ENCODE results near the gene NR6A1. TPM values are rescaled to one million over a fixed set of nuclear protein-coding genes. Genes with fewer than 3 reads are reported as not detected.

NR6A1 gene
- total RNA-seq, 4 donors from 2014 or later: 9.7 to 14.6 (median 12.5) TPM

DNA sequence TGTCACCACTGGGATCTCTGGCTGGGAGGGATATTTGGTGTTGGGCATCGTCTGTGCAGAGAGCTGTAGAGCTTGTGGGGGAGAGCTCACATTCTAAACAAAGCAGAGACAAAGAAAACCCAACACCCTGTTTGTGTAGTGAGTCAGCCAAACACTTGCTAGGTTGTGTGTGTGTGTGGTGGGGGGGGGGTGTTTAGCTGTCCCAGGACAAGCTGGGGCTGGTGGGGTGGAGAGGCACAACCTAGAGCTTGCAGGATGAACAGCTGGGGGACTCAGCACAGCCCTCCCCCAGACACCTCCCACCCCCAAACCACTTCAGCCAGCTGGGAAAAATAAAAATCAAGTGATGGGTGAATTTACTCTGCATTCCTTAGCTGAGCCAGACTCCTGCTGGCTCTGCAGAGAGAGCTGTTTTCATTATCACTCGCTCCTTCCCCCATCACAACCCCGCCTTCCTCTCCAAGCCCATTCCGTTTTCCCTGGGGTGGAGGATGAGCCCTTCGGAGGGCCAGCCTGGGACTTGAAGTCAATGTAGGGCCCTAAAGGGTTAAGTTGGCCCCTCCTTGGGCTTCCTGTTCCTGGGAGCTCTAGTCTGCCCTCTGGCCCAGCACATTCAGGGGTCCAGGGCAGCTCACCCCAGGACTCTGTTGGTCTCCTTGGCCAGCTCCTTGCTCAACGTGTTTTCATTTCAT, 8.4 kb upstream of the NR6A1 start:
- Histone ChIP-seq H3K27ac (peak overlapping the region; percentile 66 to 85 (median 80)), H3K9me3 (no peaks in the 10 kb centered on the region), H3K4me3 (peak overlapping the region in 1 of 4 donors; percentile 8), H3K27me3 (peaks cover 26% of the 10 kb centered on the region), H3K36me3 (no peaks in the 10 kb centered on the region), H3K4me1 (peaks cover 3 to 38% (median 20%) of the 10 kb centered on the region in 4 donors)
- in situ Hi-C loops (cut with MboI; ENCODE audit: low pct_ligation_motif_present in 1 of 4, low pct_unique_long_range_greater_than_20kb in 1 of 4, low sequenced_read_pairs in 3 of 4): loop anchor here (5.0 to 25.0 kb wide), 4 partner anchors 73 to 595 kb away; partner anchors contain the start of genes SCAI (in 3 of the 4) and WDR38 (in 1 of the 4)
- intact Hi-C loops (cut with DNase I; ENCODE audit: low total_unique reads): loop anchor here (10.0 kb wide), 1 partner anchor 1035 kb away; no protein-coding TSS in a partner anchor
- WGBS, 2 donors (ENCODE audit: low coverage in 1 of 2): 14 to 38% methylated on average over 1 to 6 of the region's 6 CpGs
- TF ChIP-seq EP300 (IDR thresholded peaks at IDR 0.05; ENCODE audit: low read depth): no peak
- TF ChIP-seq POLR2A (IDR thresholded peaks at IDR 0.05): no peak
- TF ChIP-seq POLR2AphosphoS5 (IDR thresholded peaks at IDR 0.05): no peak
- TF ChIP-seq CTCF (IDR thresholded peaks at IDR 0.05): no peak
- no peak for DNase-seq

DNA sequence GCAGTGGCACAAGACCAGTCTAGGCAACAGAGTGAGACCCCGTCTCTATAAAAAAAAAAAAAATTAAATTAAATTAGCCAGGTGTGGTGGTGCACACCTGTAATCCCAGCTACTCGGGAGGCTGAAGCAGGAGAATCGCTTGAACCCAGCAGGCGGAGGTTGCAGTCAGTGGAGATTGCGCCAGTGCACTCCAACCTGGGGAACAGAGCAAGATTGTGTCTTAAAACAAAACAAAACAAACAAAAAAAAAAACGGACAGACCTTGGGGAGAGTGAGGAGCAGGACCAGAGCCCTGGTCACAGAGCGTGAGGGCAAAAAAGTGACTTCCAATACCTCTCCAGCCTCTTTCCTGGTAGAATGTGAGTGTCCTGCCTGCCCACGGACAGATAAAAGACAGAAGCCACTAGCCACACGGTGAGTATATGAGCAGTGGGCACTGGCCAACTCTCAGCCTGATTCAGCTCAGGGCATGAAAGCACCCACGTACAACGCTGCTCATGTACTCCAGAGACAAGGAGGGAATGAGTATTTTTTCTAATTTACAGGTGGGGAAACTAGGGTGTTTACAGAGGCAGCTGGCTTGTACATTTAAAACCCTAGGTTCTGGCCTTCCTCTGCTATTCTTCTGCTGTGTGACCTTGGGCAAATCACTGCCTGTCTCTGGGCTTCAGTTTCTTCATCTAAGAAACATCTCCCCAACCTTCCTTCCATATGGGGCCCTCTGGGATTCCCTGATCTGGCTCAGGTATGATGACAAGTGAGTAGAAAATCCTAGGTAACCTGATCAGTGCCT, 7.7 kb upstream of the NR6A1 start:
- no peaks in the 10 kb centered on the region for H3K36me3 ChIP-seq
- H3K27me3 ChIP-seq: peaks cover 26% of the 10 kb centered on the region
- WGBS, 2 donors (ENCODE audit: low coverage in 1 of 2): 73% methylated on average over 7 to 11 of the region's 11 CpGs
- no peak for DNase-seq
- peak overlapping the region; percentile 51 to 85 (median 80) for H3K27ac ChIP-seq
- intact Hi-C loops (cut with DNase I; ENCODE audit: low total_unique reads): loop anchor here (10.0 kb wide), 1 partner anchor 1036 kb away; no protein-coding TSS in a partner anchor
- peaks cover 3 to 36% (median 20%) of the 10 kb centered on the region in 4 donors for H3K4me1 ChIP-seq
- no peak overlapping the region for H3K4me3 ChIP-seq
- TF ChIP-seq POLR2AphosphoS5 (IDR thresholded peaks at IDR 0.05): no peak
- no peak for TF ChIP-seq EP300 (IDR thresholded peaks at IDR 0.05; ENCODE audit: low read depth)
- TF ChIP-seq CTCF (IDR thresholded peaks at IDR 0.05): no peak
- no peak for TF ChIP-seq POLR2A (IDR thresholded peaks at IDR 0.05)
- H3K9me3 ChIP-seq: no peaks in the 10 kb centered on the region
- in situ Hi-C loops (cut with MboI; ENCODE audit: low pct_ligation_motif_present in 1 of 4, low pct_unique_long_range_greater_than_20kb in 1 of 4, low sequenced_read_pairs in 3 of 4): loop anchor here (5.0 to 25.0 kb wide), 4 partner anchors 74 to 596 kb away; partner anchors contain the start of genes SCAI (in 3 of the 4) and WDR38 (in 1 of the 4)

GRCh38 chr9:124776954-124777648, 6.0 kb upstream of the NR6A1 start, which contains the start of gene OLFML2A:
OLFML2A (plus strand) TSS chr9:124777133; CDS start chr9:124777271, 138 bp downstream.
- in situ Hi-C loops (cut with MboI; ENCODE audit: low pct_ligation_motif_present in 1 of 4, low pct_unique_long_range_greater_than_20kb in 1 of 4, low sequenced_read_pairs in 3 of 4) (loop anchor here (5.0 to 25.0 kb wide), 4 partner anchors 75 to 598 kb away; partner anchors contain the start of genes SCAI (in 3 of the 4) and WDR38 (in 1 of the 4)), intact Hi-C loops (cut with DNase I; ENCODE audit: low total_unique reads) (loop anchor here (10.0 kb wide), 1 partner anchor 1038 kb away; no protein-coding TSS in a partner anchor)
- peak within 1 kb of the TSS; percentile 43 to 85 (median 80) for H3K27ac ChIP-seq
- TF ChIP-seq POLR2A (IDR thresholded peaks at IDR 0.05) (no peak), CTCF (IDR thresholded peaks at IDR 0.05) (peak in 3 of 5 experiments; percentile 24 to 31 (median 30))
- WGBS, 2 donors (ENCODE audit: low coverage in 1 of 2): 2% methylated on average over 66 of the region's 87 CpGs; no CpG with 5 or more reads in 1 of the 2 donors
- H3K36me3 ChIP-seq: no peaks in the 10 kb centered on the region
- H3K4me1 ChIP-seq: peaks cover 3 to 39% (median 21%) of the 10 kb centered on the region in 4 donors
- peak within 1 kb of the TSS; percentile 55 to 66 (median 60) for H3K4me3 ChIP-seq
- no peaks in the 10 kb centered on the region for H3K9me3 ChIP-seq
- peak; percentile 26 for DNase-seq
- peaks cover 26% of the 10 kb centered on the region for H3K27me3 ChIP-seq
